Keratinocyte (primary cell): ENCODE measurements around the gene MYL7.

Experiments
- CTCF ChIP-seq, 3 experiments: IDR thresholded peaks in 1 of 3; conservative IDR thresholded peaks in 1 of 3; optimal IDR thresholded peaks in 1 of 3; 2 replicates in 2 of 3; 3 replicates in 1 of 3; pipeline versions ENCODE3 to v1.5.1; 2011; ENCODE audit warnings: low read length in 3 of 3, mild to moderate bottlenecking in 3 of 3, moderate library complexity in 2 of 3, control low read depth in 1 of 3, inconsistent platforms in 1 of 3; ENCODE audit not compliant: insufficient read depth in 2 of 3; ENCODE audit errors: extremely low read depth in 1 of 3
- EZH2 ChIP-seq: IDR thresholded peaks from one replicate; pipeline ENCODE4 v1.6.1; 2012; ENCODE audit warnings: inconsistent platforms, mild to moderate bottlenecking, low read length, moderate library complexity

- no peak for TF ChIP-seq CTCF (optimal IDR thresholded peaks at IDR 0.05 in 1 of 3, IDR thresholded peaks at IDR 0.05 in 1 of 3, conservative IDR thresholded peaks at IDR 0.05 in 1 of 3; ENCODE audit: extremely low read depth in 1 of 3, insufficient read depth in 2 of 3, low read length in 3 of 3)
- no peak for TF ChIP-seq EZH2
Measured at GRCh38 chr7:44093102-44093641, 48.0 kb downstream of the MYL7 start.
